Vagina (tissue), 2 donors: Measurements from ENCODE around the gene SLC49A3. TPM values are rescaled to one million over a fixed set of nuclear protein-coding genes. Genes with fewer than 3 reads are reported as not detected.
A peak's percentile ranks its signal among the peaks of the same experiment; 100 is the strongest.

Experiments used
- DNase-seq, 2 donors: peaks; one replicate each; pipeline ENCODE4 v3.0.0-alpha.2; 2017; ENCODE audit errors: extremely low spot score in 2 of 2
- H3K27ac ChIP-seq: fragments of 200-600 bp; sonication (generic); one replicate; pipeline ENCODE4 v1.5.1; 2019
- H3K27me3 ChIP-seq: fragments of 200-600 bp; sonication (generic); one replicate; pipeline ENCODE4 v1.5.1; 2019
- H3K36me3 ChIP-seq, 2 donors: fragments of 200-600 bp; sonication (generic); one replicate each; pipeline ENCODE4 v1.5.1; 2017 to 2019
- H3K4me1 ChIP-seq: fragments of 200-600 bp; sonication (generic); one replicate; pipeline ENCODE4 v1.5.1; 2019
- H3K4me3 ChIP-seq, 2 donors: fragments of 200-600 bp; sonication (generic); 1 replicate in 1 of 2; 2 replicates in 1 of 2; pipeline ENCODE4 v1.5.1; 2016 to 2019
- H3K9me3 ChIP-seq: fragments of 200-600 bp; sonication (generic); one replicate; pipeline ENCODE4 v1.5.1; 2019
- CTCF ChIP-seq, 3 experiments: fragments of 450-650 bp in 2 of 3; fragments of 200-600 bp in 1 of 3; sonication (generic) in 1 of 3; IDR thresholded peaks; one replicate each; pipeline ENCODE4 v1.5.1; 2017 to 2019; ENCODE audit warnings: antibody characterized with exemption in 3 of 3, mild to moderate bottlenecking in 2 of 3, moderate library complexity in 2 of 3
- POLR2A ChIP-seq, 2 donors: fragments of 450-650 bp; IDR thresholded peaks; one replicate each; pipeline ENCODE4 v1.6.1; 2017; ENCODE audit warnings: antibody characterized with exemption in 2 of 2, mild to moderate bottlenecking in 2 of 2, moderate library complexity in 2 of 2
- POLR2AphosphoS5 ChIP-seq, 2 donors: sonication (generic); formaldehyde crosslinking; IDR thresholded peaks; one replicate each; pipeline ENCODE4 v1.9.0; 2017; ENCODE audit warnings: antibody characterized with exemption in 2 of 2, mild to moderate bottlenecking in 2 of 2, low read depth in 1 of 2; ENCODE audit not compliant: insufficient read depth in 1 of 2
- intact Hi-C: fragments of 100-400 bp; cut with DNase I; formaldehyde crosslinking; loops from one replicate; pipeline ENCODE4 v1.15.1; 2023
- total RNA-seq: library from RNA; depleted of rRNA; stranded (reverse); fragments of >200 nt; gene quantifications from one replicate; pipeline ENCODE4 v1.2.3, GENCODE V29; 2016

Gene SLC49A3
- total RNA-seq, 1 donor from 2014 or later, result 11.0 TPM

DNA sequence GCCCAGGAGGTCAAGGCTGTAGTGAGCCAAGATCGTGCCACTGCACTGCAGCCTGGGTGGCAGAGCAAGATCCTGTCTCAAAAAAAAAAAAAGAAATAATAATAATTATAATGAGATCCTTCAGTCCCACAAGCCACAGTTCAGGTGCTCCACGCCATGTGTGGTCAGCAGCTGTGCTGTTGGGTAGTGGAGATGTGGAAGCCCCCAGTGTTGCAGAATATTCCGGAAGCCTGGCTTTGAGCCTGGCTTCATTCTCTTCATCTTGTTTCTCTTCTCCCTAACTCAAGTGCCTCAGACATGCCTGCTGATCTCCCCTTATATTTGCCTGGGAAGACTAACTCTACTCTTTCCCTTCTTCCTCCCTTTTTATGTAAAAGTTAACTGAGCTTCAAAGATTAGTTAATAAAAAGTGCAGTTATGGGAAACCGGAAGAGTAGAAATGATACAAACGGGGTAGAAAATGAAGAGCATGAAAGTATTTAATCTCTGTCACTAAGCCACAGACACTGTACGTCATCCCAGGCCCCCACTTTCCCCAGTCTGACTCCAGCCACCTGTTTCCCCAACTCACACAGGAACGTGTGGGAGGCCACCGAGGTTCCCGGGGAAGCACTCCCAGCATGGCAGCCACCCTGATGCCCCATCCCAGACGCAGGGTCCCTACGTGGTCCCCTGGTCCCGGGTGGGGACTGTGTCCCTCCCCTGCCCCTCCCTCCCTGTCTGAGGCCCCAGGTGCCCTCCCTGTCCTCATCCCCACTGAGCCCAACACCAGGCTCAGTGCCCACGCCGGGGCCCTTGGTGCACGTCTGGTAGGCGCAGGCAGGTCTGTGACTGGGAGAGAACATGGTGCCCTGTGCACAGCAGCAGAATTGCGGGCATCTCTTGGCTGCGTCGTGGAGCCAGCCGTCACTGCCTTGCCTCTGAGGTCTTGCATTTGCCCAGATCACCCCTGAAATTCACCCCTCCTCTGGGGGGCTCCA lies 40.7 kb upstream of the SLC49A3 start:
- Histone ChIP-seq H3K27me3 (no peaks in the 10 kb centered on the region), H3K4me1 (peaks cover 24% of the 10 kb centered on the region), H3K4me3 (no peak overlapping the region), H3K9me3 (no peaks in the 10 kb centered on the region), H3K36me3 (peaks cover 0 to 34% of the 10 kb centered on the region in 2 donors), H3K27ac (no peak overlapping the region)
- intact Hi-C loops, result no loop called here
- no peak for DNase-seq
- no peak for TF ChIP-seq POLR2AphosphoS5 (IDR thresholded peaks at IDR 0.05; ENCODE audit: insufficient read depth in 1 of 2, low read depth in 1 of 2)

- TF ChIP-seq POLR2A (IDR thresholded peaks at IDR 0.05), result no peak
- TF ChIP-seq POLR2AphosphoS5 (IDR thresholded peaks at IDR 0.05; ENCODE audit: insufficient read depth in 1 of 2, low read depth in 1 of 2), result no peak
- TF ChIP-seq CTCF (IDR thresholded peaks at IDR 0.05), result no peak
- Histone ChIP-seq H3K27me3 (no peaks in the 10 kb centered on the region), H3K4me1 (peaks cover 24% of the 10 kb centered on the region), H3K9me3 (no peaks in the 10 kb centered on the region), H3K27ac (no peak overlapping the region), H3K36me3 (peaks cover 0 to 21% of the 10 kb centered on the region in 2 donors), H3K4me3 (no peak overlapping the region)
- DNase-seq, result no peak
- intact Hi-C loops, result no loop called here
Measured at GRCh38 chr4:727576-727975, 38.6 kb upstream of the SLC49A3 start.

DNA sequence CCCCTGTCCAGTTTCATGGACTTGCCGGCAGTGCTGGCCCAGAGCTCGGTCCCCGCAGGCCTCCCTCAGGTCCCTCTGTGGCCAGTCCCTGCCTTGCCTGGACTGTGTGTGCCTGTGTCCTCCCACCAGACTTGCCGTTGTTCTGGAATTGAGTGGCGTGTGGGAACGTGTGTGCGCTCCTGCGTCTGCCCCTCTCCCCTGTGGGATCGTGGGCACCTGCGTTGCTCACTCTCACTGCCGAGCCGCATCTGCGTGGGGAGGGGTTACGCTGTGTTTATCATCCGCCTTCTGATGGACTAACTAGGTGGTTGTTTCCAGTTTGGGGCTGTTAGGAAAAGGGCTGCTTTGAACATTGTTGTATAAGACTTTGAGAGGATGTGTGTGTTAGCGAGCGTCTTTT lies 37.9 kb upstream of the SLC49A3 start:
- Histone ChIP-seq H3K27ac (peak overlapping the region; percentile 22), H3K27me3 (no peaks in the 10 kb centered on the region), H3K9me3 (no peaks in the 10 kb centered on the region), H3K36me3 (peaks cover 0 to 16% of the 10 kb centered on the region in 2 donors), H3K4me3 (no peak overlapping the region), H3K4me1 (peaks cover 28% of the 10 kb centered on the region)
- intact Hi-C loops, result no loop called here
- no peak for TF ChIP-seq POLR2A (IDR thresholded peaks at IDR 0.05)
- TF ChIP-seq POLR2AphosphoS5 (IDR thresholded peaks at IDR 0.05; ENCODE audit: insufficient read depth in 1 of 2, low read depth in 1 of 2), result peak in 1 of 2 donors; percentile 25
- DNase-seq, result no peak

- intact Hi-C loops, result no loop called here
- H3K27me3 ChIP-seq, result no peaks in the 10 kb centered on the region
- H3K4me3 ChIP-seq, result no peak overlapping the region
- peaks cover 0 to 16% of the 10 kb centered on the region in 2 donors for H3K36me3 ChIP-seq
- H3K4me1 ChIP-seq, result peaks cover 33% of the 10 kb centered on the region
- peak overlapping the region; percentile 22 for H3K27ac ChIP-seq
- no peaks in the 10 kb centered on the region for H3K9me3 ChIP-seq
- no peak for DNase-seq
- no peak for TF ChIP-seq CTCF (IDR thresholded peaks at IDR 0.05)
Measured at GRCh38 chr4:726235-726787, 37.4 kb upstream of the SLC49A3 start.

GRCh38 chr4:725391-726234 lies 36.7 kb upstream of the SLC49A3 start:
- Histone ChIP-seq H3K4me3 (no peak overlapping the region), H3K27me3 (no peaks in the 10 kb centered on the region), H3K4me1 (peaks cover 40% of the 10 kb centered on the region), H3K9me3 (no peaks in the 10 kb centered on the region), H3K36me3 (peaks cover 0 to 10% of the 10 kb centered on the region in 2 donors), H3K27ac (peak overlapping the region; percentile 22)
- TF ChIP-seq CTCF (IDR thresholded peaks at IDR 0.05) (no peak), POLR2AphosphoS5 (IDR thresholded peaks at IDR 0.05; ENCODE audit: insufficient read depth in 1 of 2, low read depth in 1 of 2) (peak in 1 of 2 donors; percentile 7)
- no peak for DNase-seq
- intact Hi-C loops, result no loop called here
